ENCODE data around the gene ZKSCAN1.

The ZKSCAN1 gene

DNA sequence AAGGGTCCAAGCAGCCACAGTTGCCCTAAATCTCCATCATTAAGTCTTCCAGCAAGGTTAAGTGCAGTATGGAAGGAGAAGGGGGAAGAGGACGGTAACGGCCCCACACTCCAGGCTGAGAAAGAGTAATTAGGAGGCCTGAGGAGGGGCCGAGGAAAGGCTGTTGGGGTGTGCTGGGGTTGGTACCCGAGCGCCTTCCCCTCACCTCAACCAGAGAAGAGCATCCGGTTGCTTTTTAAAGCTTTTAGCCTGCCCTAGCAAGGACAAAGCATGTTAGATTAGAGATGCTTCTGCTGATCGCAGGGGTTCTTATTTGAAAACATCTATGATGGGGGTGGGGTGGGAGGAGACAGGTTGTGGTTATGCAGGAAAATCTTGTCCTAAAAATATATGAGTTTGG is 25.2 kb downstream of the ZKSCAN1 start:
- DNase-seq (ENCODE audit: low read depth): no peak
- no peak for TF ChIP-seq CTCF (IDR thresholded peaks at IDR 0.05; ENCODE audit: insufficient read depth, low read depth, low read length, missing control alignments)
- no peak overlapping the region for H3K4me3 ChIP-seq (ENCODE audit: low read depth, low read length)

DNA sequence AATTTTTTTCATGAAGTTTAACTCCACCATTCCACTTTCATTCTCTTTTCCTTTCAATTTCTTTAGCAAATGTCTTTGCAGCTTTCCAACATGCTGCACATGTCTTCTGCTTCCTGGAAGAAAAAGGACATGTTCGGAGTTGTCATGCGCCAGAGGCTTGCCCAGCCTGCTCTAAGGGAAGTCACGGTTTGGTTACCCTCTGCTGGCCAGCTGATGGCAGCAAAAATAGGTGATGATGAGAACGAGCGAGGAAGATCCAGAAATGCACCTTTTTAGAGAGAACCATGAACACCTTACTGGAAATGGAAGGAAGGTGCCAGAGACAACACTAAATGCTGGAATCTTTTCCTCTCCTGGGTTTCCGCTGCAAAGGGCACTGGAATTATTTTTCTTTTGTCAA is 29.3 kb downstream of the ZKSCAN1 start:
- TF ChIP-seq CTCF (IDR thresholded peaks at IDR 0.05; ENCODE audit: insufficient read depth, low read depth, low read length, missing control alignments): peak; percentile 14
- DNase-seq (ENCODE audit: low read depth): peak; percentile 64
- H3K4me3 ChIP-seq (ENCODE audit: low read depth, low read length): no peak overlapping the region

DNA sequence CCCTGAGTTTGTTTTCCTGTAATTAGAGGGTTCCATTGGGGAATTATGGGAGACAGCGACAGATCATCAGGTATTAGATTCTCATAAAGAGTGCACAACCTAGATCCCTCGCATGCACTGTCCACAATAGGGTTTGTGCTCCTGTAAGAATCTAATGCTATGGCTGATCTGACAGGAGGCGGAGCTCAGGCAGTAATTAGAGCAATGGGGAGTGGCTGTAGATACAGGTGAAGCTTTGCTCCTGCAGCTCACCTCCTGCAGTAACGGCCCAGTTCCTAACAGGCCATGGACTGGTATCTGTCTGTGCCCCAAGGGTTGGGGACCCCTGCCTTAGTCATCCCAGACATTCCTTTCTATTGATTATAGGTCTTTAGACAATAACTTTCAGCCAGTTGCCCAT is 33.3 kb downstream of the ZKSCAN1 start:
- H3K4me3 ChIP-seq (ENCODE audit: low read depth, low read length): no peak overlapping the region
- no peak for DNase-seq (ENCODE audit: low read depth)
- no peak for TF ChIP-seq CTCF (IDR thresholded peaks at IDR 0.05; ENCODE audit: insufficient read depth, low read depth, low read length, missing control alignments)

DNA sequence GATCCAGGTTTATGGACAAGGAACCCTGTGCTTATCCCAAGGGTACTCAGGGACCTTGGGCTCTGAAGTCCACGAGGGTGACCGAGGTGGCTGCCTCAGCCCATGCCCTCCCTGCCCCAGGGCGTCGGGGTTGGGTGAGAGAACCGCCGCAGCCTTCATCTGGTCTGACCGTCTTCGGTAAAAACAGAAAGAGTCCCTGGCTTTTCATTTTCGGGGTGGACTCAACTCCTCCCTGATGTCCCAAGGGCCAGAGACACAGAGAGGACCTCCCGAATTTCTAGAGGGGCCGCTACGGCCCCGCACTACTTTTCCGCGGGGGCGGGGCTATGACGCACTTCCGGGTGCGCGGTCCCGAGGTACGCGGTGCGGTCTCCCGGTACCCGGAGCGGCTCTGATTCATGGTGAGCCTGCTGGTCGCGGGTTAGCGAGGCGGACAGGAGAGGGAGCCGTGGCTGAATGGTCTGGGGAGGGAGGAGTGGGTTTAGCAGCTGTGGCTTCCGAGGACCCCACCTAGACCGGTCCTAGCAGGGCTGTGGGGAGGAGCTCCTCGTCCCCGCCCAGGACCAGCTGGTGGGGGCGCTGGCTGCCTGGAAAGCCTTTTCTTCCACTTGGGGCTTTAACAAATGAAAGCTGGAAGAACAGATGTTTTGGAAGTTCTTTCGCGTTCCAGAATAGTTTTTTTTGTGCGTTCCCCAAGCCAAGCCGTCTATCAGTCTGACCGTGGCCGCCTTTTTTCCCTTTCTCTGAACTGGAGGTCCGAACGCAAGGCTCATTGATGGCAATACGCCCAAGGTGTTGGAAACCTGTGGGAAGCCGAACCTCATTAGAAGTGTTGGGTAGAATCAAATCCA is 34.3 kb downstream of the ZKSCAN1 start, which contains the start of gene ZSCAN21:
Gene ZSCAN21 (plus strand): TSS at position 334 of the 851 bp plus-strand sequence. CDS start 7,233 bp downstream, outside the sequence.
- peak; percentile 77 for DNase-seq (ENCODE audit: low read depth)
- H3K4me3 ChIP-seq (ENCODE audit: low read depth, low read length): peak within 1 kb of the TSS; percentile 75
- peak; percentile 5 for TF ChIP-seq CTCF (IDR thresholded peaks at IDR 0.05; ENCODE audit: insufficient read depth, low read depth, low read length, missing control alignments)

DNA sequence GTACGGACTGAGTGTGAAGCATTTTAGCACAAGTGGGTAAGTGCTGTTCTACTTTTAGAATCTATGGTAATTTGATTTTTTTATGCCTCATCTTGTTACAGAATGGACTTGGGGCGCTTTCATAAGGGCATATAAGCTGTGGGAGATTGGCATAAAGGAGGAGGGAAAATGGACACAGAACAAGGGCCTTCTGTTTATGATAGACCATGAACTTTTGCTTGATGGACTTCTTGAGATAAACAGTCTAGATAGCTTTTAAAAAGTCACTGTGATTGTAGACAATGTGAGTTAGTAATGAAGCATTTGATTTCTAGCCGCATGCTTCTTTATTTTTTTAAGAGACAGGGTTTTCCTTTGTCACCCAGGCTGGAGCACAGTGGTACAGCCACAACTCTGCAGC is 36.2 kb downstream of the ZKSCAN1 start:
- no peak overlapping the region for H3K4me3 ChIP-seq (ENCODE audit: low read depth, low read length)
- no peak for DNase-seq (ENCODE audit: low read depth)
- no peak for TF ChIP-seq CTCF (IDR thresholded peaks at IDR 0.05; ENCODE audit: insufficient read depth, low read depth, low read length, missing control alignments)

DNA sequence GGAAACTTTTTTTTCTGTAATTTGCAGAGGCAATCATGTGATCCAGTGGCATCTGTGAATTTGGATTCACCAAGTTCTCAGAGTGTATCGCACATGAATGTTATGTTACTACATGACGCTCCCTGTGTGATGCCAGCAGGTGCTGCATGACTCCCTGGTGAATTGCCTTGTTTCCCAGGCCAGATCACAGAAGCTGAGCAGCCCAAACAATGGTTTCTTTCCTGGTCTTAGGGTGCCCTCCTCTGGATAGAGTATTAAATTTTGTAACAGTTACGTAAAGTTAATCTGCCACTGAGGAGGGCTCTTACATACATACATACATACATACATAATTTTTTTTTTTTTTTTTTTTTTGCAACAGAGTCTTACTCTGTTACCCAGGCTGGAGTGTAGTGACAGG is 37.8 kb downstream of the ZKSCAN1 start:
- no peak for TF ChIP-seq CTCF (IDR thresholded peaks at IDR 0.05; ENCODE audit: insufficient read depth, low read depth, low read length, missing control alignments)
- peak; percentile 55 for DNase-seq (ENCODE audit: low read depth)
- no peak overlapping the region for H3K4me3 ChIP-seq (ENCODE audit: low read depth, low read length)

All from GM12865 (cell line).